Activated CD4-positive, alpha-beta T cell treated with anti-CD3 and anti-CD28 coated beads, Interleukin-2, Interleukin-4, amounts not matched to agents 100 ng/mL and 50 ng/mL, durations not matched to agents 16 hours and 8 hours (primary cell): ENCODE data around the gene DNAI1.

Experiments used
- DNase-seq: peaks from one replicate; pipeline ENCODE4 v3.0.0-alpha.2; 2020; ENCODE audit warnings: low spot score

DNAI1 gene

GRCh38 chr9:34559624-34560455 lies 101.2 kb downstream of the DNAI1 start:
- DNase-seq, result no peak

- DNase-seq, result no peak
Measured at GRCh38 chr9:34560599-34561214, 102.1 kb downstream of the DNAI1 start.

GRCh38 chr9:34562135-34562745 lies 103.6 kb downstream of the DNAI1 start:
- peak; percentile 15 for DNase-seq

- DNase-seq, result no peak
Measured at GRCh38 chr9:34563262-34563661, 104.7 kb downstream of the DNAI1 start.

- no peak for DNase-seq
Measured at GRCh38 chr9:34564617-34565016, 106.0 kb downstream of the DNAI1 start.

- no peak for DNase-seq
Measured at GRCh38 chr9:34565856-34566255, 107.3 kb downstream of the DNAI1 start.

- no peak for DNase-seq
Measured at GRCh38 chr9:34566322-34566721, 107.7 kb downstream of the DNAI1 start.

GRCh38 chr9:34566972-34567371 lies 108.4 kb downstream of the DNAI1 start:
- no peak for DNase-seq

- DNase-seq, result no peak
Measured at GRCh38 chr9:34568133-34568532, 109.5 kb downstream of the DNAI1 start.

GRCh38 chr9:34568774-34569173 lies 110.2 kb downstream of the DNAI1 start:
- no peak for DNase-seq

GRCh38 chr9:34570376-34570775 lies 111.8 kb downstream of the DNAI1 start:
- DNase-seq, result no peak
